Fibroblast of villous mesenchyme (primary cell): Measurements from ENCODE around the gene TACC2. TPM values are rescaled to one million over a fixed set of nuclear protein-coding genes. Genes with fewer than 3 reads are reported as not detected.
"Not testable (repeated sequence)": the region's sequence is repeated elsewhere in the genome, so short reads cannot be mapped to it uniquely, and the experiment has no call there.

Experiments
- DNase-seq: peaks from one replicate; pipeline ENCODE4 v3.0.0-alpha.2; 2010; ENCODE audit warnings: low read depth
- H3K4me3 ChIP-seq: 2 replicates; pipeline ENCODE4 v1.5.1; 2011; ENCODE audit warnings: low read depth, mild to moderate bottlenecking, low read length
- CTCF ChIP-seq: IDR thresholded peaks from 2 replicates; pipeline ENCODE4 v1.5.1; 2012; ENCODE audit warnings: low read depth, mild to moderate bottlenecking, low read length; ENCODE audit not compliant: insufficient read depth
- total RNA-seq: library from RNA; depleted of rRNA; stranded (reverse); fragments of >200 nt; gene quantifications from 2 replicates; pipeline ENCODE4 v1.2.3, GENCODE V29; 2012

The TACC2 gene
- total RNA-seq, 1 donor = 5.6 TPM

GRCh38 chr10:121949451-121949850, 39.5 kb upstream of the TACC2 start:
- no peak for TF ChIP-seq CTCF
- H3K4me3 ChIP-seq = no peak overlapping the region
- DNase-seq = no peak

- H3K4me3 ChIP-seq = no peak overlapping the region
- no peak for TF ChIP-seq CTCF
- no peak for DNase-seq
These were observed 36.7 kb upstream of the TACC2 start for GRCh38 chr10:121952226-121952625.

- peak; percentile 15 for DNase-seq
- no peak for TF ChIP-seq CTCF
These were observed 32.6 kb upstream of the TACC2 start for GRCh38 chr10:121956111-121957061.

GRCh38 chr10:121959671-121960070, 29.3 kb upstream of the TACC2 start:
- TF ChIP-seq CTCF = no peak
- no peak for DNase-seq
- H3K4me3 ChIP-seq = no peak overlapping the region

More at GRCh38 chr10:121956111-121957061, 32.6 kb upstream of the TACC2 start:
- H3K4me3 ChIP-seq = no peak overlapping the region

GRCh38 chr10:121961456-121961855, 27.5 kb upstream of the TACC2 start:
- no peak for DNase-seq
- H3K4me3 ChIP-seq = no peak overlapping the region
- no peak for TF ChIP-seq CTCF

GRCh38 chr10:121965996-121966395, 23.0 kb upstream of the TACC2 start:
- DNase-seq = no peak
- no peak overlapping the region for H3K4me3 ChIP-seq
- TF ChIP-seq CTCF = no peak

- not testable (repeated sequence) for DNase-seq, H3K4me3 ChIP-seq
These were observed 19.9 kb upstream of the TACC2 start for GRCh38 chr10:121969086-121969485.
